GM18520 (cell line): ENCODE results near the gene STEEP1.

ENCODE experiments used
- ATAC-seq: cut with Tn5 transposase; IDR thresholded peaks from one replicate; pipeline ENCODE4 v1.9.1; 2021; ENCODE audit not compliant: unreplicated experiment

The STEEP1 gene

GRCh38 chrX:119489212-119490074 is 75.8 kb downstream of the STEEP1 start:
- no peak for ATAC-seq

GRCh38 chrX:119488749-119489148 is 76.5 kb downstream of the STEEP1 start:
- ATAC-seq, result no peak
